ENCODE data around the gene SERPINA1. TPM values are rescaled to one million over a fixed set of nuclear protein-coding genes. Genes with fewer than 3 reads are reported as not detected.

Gene SERPINA1
- polyA plus RNA-seq, 4 donors, result 51.1 to 225 (median 90.9) TPM

DNA sequence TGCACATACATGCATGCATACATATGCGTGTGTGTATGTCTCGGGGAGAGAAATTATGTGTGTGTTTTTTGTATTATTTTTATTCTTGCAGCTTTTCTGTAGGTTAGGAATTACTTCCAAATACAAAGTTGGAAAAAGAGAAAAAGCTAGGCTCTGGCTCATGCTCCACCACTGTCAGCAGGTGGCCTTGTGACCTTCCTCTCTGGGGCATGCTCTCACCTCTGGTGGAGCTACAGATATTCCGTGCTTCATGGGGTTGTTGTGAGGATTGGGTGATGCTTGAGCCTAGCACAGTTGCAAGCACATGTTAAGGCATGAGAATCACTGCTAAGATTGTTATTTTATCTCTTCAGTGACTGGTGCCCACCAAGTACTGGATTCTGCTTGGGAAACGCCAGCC is 58.5 kb downstream of the SERPINA1 start:
- DNase-seq (ENCODE audit: low read depth in 4 of 4, low spot score in 2 of 4), result no peak

- no peak for DNase-seq (ENCODE audit: low read depth in 4 of 4, low spot score in 2 of 4)
These were observed 60.2 kb downstream of the SERPINA1 start for GRCh38 chr14:94328196-94328595.

Other genes starting within 250 kb of the SERPINA1 start
- gene PPP4R4, start 214.3 kb downstream of the SERPINA1 start, polyA plus RNA-seq (ENCODE audit: insufficient read length in 4 of 4), result under 1 TPM; 0.25 to 0.28 (median 0.28) TPM
- under 1 TPM; 0.06 to 0.78 (median 0.21) TPM for gene SERPINA10, start 95.3 kb downstream of the SERPINA1 start, polyA plus RNA-seq (ENCODE audit: insufficient read length in 4 of 4)
- 10 to 100 TPM in 1 of 4 donors, 1 to 10 TPM in 3; 2.1 to 11.2 (median 7.6) TPM for gene SERPINA6, start 65.3 kb downstream of the SERPINA1 start, polyA plus RNA-seq (ENCODE audit: insufficient read length in 4 of 4)
- gene SERPINA2, start 21.9 kb downstream of the SERPINA1 start, polyA plus RNA-seq (ENCODE audit: insufficient read length in 4 of 4), result not detected
- under 1 TPM in 1 of 4 donors, not detected in 3; 0.86 TPM for gene SERPINA11, start 64.2 kb upstream of the SERPINA1 start, polyA plus RNA-seq (ENCODE audit: insufficient read length in 4 of 4)
- gene SERPINA9, start 87.6 kb upstream of the SERPINA1 start, polyA plus RNA-seq (ENCODE audit: insufficient read length in 4 of 4), result not detected
- gene SERPINA12, start 120.9 kb upstream of the SERPINA1 start, polyA plus RNA-seq (ENCODE audit: insufficient read length in 4 of 4), result under 1 TPM; 0.30 to 0.77 (median 0.48) TPM
- gene SERPINA4, start 172.8 kb upstream of the SERPINA1 start, polyA plus RNA-seq (ENCODE audit: insufficient read length in 4 of 4), result 1 to 10 TPM; 1.0 to 3.8 (median 1.3) TPM
- 10 to 100 TPM in 2 of 4 donors, 1 to 10 TPM in 2; 9.1 to 17.1 (median 11.8) TPM for gene SERPINA5, start 192.8 kb upstream of the SERPINA1 start, polyA plus RNA-seq (ENCODE audit: insufficient read length in 4 of 4)
- gene SERPINA3, start 223.8 kb upstream of the SERPINA1 start, polyA plus RNA-seq (ENCODE audit: insufficient read length in 4 of 4), result 1 to 10 TPM in 1 of 4 donors, under 1 TPM in 2, not detected in 1; 0.21 to 1.2 (median 0.48) TPM